Measurements from ENCODE around the gene SYNDIG1.

Gene SYNDIG1

GRCh38 chr20:24699321-24700165 is 230.1 kb downstream of the SYNDIG1 start:
- DNase-seq = no peak

GRCh38 chr20:24700166-24700860 is 230.9 kb downstream of the SYNDIG1 start:
- DNase-seq = no peak

GRCh38 chr20:24701027-24701426 is 231.6 kb downstream of the SYNDIG1 start:
- DNase-seq = no peak

- no peak for DNase-seq
Measured at GRCh38 chr20:24701668-24702067, 232.2 kb downstream of the SYNDIG1 start.

- no peak for DNase-seq
Measured at GRCh38 chr20:24702501-24703283, 233.3 kb downstream of the SYNDIG1 start.

- no peak for DNase-seq
Measured at GRCh38 chr20:24703284-24703610, 233.8 kb downstream of the SYNDIG1 start.

- no peak for DNase-seq
Measured at GRCh38 chr20:24704899-24705298, 235.5 kb downstream of the SYNDIG1 start.

GRCh38 chr20:24705486-24705885 is 236.1 kb downstream of the SYNDIG1 start:
- no peak for DNase-seq

- no peak for DNase-seq
Measured at GRCh38 chr20:24708411-24709295, 239.2 kb downstream of the SYNDIG1 start.
